ENCODE data around the gene MPL.

DNA sequence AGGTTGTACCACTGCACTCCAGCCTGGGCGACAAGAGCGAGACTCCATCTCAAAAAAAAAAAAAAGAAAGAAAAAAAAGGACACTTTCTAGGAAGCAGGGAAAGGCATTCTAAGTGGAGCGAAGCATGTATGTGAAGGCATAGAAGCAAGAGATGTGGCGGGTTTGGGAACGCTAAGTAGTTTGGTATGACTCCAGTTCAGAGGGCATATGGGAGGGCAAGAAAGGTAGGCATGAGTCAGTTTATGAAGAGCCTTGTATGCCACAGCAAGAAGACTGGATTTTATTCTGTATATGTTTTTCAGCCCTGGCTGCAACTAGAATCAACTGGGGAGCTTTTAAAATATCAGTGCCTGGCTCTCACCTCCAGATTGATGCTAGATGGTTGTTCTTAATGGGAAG is 34.6 kb downstream of the MPL start:
- TF ChIP-seq, protein P1, sequence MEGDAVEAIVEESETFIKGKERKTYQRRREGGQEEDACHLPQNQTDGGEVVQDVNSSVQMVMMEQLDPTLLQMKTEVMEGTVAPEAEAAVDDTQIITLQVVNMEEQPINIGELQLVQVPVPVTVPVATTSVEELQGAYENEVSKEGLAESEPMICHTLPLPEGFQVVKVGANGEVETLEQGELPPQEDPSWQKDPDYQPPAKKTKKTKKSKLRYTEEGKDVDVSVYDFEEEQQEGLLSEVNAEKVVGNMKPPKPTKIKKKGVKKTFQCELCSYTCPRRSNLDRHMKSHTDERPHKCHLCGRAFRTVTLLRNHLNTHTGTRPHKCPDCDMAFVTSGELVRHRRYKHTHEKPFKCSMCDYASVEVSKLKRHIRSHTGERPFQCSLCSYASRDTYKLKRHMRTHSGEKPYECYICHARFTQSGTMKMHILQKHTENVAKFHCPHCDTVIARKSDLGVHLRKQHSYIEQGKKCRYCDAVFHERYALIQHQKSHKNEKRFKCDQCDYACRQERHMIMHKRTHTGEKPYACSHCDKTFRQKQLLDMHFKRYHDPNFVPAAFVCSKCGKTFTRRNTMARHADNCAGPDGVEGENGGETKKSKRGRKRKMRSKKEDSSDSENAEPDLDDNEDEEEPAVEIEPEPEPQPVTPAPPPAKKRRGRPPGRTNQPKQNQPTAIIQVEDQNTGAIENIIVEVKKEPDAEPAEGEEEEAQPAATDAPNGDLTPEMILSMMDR (IDR thresholded peaks at IDR 0.05), result no peak
- TF ChIP-seq ZNF263 (CRISPR knock-in tag; IDR thresholded peaks at IDR 0.05; ENCODE audit: low read depth) (no peak), ZNF121 (CRISPR knock-in tag; IDR thresholded peaks at IDR 0.05) (no peak), SOX15 (CRISPR knock-in tag; IDR thresholded peaks at IDR 0.05) (no peak), SP1 (CRISPR knock-in tag; conservative IDR thresholded peaks at IDR 0.05) (no peak), SMAD4 (CRISPR knock-in tag; IDR thresholded peaks at IDR 0.05) (no peak), ESRRA (CRISPR knock-in tag; IDR thresholded peaks at IDR 0.05; ENCODE audit: borderline replicate concordance) (no peak), KAT7 (CRISPR knock-in tag; IDR thresholded peaks at IDR 0.05; ENCODE audit: borderline replicate concordance) (no peak), NFYB (CRISPR knock-in tag; conservative IDR thresholded peaks at IDR 0.05; ENCODE audit: low read depth) (no peak), RELA (CRISPR knock-in tag; IDR thresholded peaks at IDR 0.05; ENCODE audit: borderline replicate concordance) (no peak)
- TF ChIP-seq, protein P2, sequence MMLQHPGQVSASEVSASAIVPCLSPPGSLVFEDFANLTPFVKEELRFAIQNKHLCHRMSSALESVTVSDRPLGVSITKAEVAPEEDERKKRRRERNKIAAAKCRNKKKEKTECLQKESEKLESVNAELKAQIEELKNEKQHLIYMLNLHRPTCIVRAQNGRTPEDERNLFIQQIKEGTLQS (CRISPR knock-in tag; conservative IDR thresholded peaks at IDR 0.05), result no peak
- TF ChIP-seq, protein P3, sequence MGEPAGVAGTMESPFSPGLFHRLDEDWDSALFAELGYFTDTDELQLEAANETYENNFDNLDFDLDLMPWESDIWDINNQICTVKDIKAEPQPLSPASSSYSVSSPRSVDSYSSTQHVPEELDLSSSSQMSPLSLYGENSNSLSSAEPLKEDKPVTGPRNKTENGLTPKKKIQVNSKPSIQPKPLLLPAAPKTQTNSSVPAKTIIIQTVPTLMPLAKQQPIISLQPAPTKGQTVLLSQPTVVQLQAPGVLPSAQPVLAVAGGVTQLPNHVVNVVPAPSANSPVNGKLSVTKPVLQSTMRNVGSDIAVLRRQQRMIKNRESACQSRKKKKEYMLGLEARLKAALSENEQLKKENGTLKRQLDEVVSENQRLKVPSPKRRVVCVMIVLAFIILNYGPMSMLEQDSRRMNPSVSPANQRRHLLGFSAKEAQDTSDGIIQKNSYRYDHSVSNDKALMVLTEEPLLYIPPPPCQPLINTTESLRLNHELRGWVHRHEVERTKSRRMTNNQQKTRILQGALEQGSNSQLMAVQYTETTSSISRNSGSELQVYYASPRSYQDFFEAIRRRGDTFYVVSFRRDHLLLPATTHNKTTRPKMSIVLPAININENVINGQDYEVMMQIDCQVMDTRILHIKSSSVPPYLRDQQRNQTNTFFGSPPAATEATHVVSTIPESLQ (CRISPR knock-in tag; IDR thresholded peaks at IDR 0.05), result no peak
- TF ChIP-seq, protein P4, sequence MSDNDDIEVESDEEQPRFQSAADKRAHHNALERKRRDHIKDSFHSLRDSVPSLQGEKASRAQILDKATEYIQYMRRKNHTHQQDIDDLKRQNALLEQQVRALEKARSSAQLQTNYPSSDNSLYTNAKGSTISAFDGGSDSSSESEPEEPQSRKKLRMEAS (CRISPR knock-in tag; IDR thresholded peaks at IDR 0.05), result no peak
